Muscle layer of colon (tissue), 2 donors: ENCODE measurements around the gene HASPIN.
"Not testable (repeated sequence)": the region's sequence is repeated elsewhere in the genome, so short reads cannot be mapped to it uniquely, and the experiment has no call there.

Experiments used
- H3K27ac ChIP-seq: one replicate; pipeline ENCODE4 v1.7.0; 2013; ENCODE audit warnings: low read depth, mild to moderate bottlenecking, low read length, moderate library complexity
- H3K27me3 ChIP-seq, 2 donors: one replicate each; pipeline ENCODE4 v1.7.0; 2013; ENCODE audit warnings: low read length in 2 of 2, mild to moderate bottlenecking in 2 of 2; ENCODE audit not compliant: insufficient read depth in 2 of 2, control insufficient read depth in 1 of 2
- H3K36me3 ChIP-seq: one replicate; pipeline ENCODE4 v1.7.0; 2013; ENCODE audit warnings: mild to moderate bottlenecking, low read length; ENCODE audit not compliant: insufficient read depth
- H3K4me1 ChIP-seq: one replicate; pipeline ENCODE4 v1.7.0; 2013; ENCODE audit warnings: mild to moderate bottlenecking, low read length; ENCODE audit not compliant: insufficient read depth
- H3K4me3 ChIP-seq, 2 donors: one replicate each; pipeline ENCODE4 v1.7.0; 2013; ENCODE audit warnings: low read length in 2 of 2, low read depth in 1 of 2, mild to moderate bottlenecking in 1 of 2, moderate library complexity in 1 of 2
- H3K9ac ChIP-seq: one replicate; pipeline ENCODE4 v1.7.0; 2013; ENCODE audit warnings: low read length
- H3K9me3 ChIP-seq: one replicate; pipeline ENCODE4 v1.7.0; 2013; ENCODE audit warnings: mild to moderate bottlenecking, low read length
- donor health status: abdominal sarcoma.
- donor health status: Adenocarcinoma of cecum.

HASPIN gene

DNA sequence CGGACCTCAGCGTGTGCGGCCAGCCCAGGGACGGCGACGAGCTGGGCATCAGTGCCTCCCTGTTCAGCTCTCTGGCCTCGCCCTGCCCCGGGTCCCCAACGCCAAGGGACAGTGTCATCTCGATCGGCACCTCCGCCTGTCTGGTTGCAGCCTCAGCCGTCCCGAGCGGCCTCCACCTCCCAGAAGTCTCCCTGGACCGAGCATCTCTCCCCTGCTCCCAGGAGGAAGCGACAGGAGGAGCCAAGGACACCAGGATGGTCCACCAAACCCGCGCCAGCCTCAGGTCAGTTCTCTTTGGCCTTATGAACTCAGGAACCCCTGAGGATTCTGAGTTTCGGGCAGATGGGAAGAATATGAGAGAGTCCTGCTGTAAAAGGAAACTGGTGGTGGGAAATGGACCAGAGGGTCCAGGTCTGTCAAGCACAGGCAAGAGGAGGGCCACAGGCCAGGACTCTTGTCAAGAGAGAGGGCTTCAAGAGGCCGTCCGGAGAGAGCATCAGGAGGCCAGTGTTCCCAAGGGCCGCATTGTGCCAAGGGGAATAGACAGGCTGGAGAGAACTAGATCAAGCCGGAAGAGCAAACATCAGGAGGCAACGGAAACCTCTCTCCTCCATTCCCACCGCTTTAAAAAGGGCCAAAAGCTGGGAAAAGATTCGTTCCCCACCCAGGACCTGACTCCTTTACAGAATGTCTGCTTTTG lies 825 bp downstream of the HASPIN start:
- Histone ChIP-seq H3K4me1 (peaks cover 15% of the 10 kb centered on the region), H3K36me3 (peaks cover 3% of the 10 kb centered on the region), H3K27ac (no peak overlapping the region), H3K9ac (no peak overlapping the region), H3K9me3 (no peaks in the 10 kb centered on the region), H3K27me3 (no peaks in the 10 kb centered on the region), H3K4me3 (peak overlapping the region; percentile 96 to 97)

DNA sequence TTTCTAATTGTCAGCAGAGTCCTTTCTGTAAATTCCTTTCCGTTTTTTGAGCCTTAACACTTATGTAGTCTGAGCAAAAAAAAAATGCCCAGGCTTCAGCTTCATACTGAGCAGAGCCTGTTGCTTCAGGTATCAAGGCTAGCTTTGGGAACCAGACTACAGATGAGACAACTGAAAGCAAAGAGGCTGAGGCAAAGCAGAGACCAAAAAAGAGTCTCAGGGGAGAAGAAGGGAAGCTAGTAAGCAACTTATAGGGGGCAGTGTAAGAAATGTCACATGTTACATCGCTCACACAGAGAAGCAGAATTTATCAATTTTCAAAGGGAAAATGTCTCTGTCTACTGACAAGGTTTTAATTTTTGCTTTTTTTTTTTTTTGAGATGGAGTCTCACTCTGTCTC lies 3.3 kb downstream of the HASPIN start:
- Histone ChIP-seq H3K27ac (no peak overlapping the region), H3K4me3 (no peak overlapping the region), H3K36me3 (no peaks in the 10 kb centered on the region), H3K27me3 (no peaks in the 10 kb centered on the region), H3K4me1 (peaks cover 15% of the 10 kb centered on the region), H3K9ac (no peak overlapping the region), H3K9me3 (no peaks in the 10 kb centered on the region)

DNA sequence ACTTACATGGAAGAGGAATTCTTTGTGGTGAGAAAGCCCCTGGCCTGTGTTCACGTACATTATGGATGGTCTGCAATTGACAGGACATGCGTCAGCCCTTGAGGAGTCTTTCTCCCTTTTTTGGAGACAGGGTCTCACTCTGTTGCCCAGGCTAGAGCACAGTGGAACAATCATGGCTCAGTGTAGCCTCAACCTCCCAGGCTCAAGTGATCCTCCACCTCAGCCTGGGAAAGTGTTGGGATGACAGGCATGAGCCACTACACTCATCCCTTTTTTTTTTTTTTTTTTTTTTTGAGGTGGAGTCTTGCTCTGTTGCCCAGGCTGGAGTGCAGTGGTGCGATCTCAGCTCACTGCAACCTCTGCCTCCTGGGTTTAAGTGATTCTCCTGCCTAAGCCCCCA lies 4.4 kb downstream of the HASPIN start:
- H3K9me3 ChIP-seq, H3K4me3 ChIP-seq, H3K27me3 ChIP-seq, H3K9ac ChIP-seq, H3K27ac ChIP-seq, H3K4me1 ChIP-seq, H3K36me3 ChIP-seq: not testable (repeated sequence)

DNA sequence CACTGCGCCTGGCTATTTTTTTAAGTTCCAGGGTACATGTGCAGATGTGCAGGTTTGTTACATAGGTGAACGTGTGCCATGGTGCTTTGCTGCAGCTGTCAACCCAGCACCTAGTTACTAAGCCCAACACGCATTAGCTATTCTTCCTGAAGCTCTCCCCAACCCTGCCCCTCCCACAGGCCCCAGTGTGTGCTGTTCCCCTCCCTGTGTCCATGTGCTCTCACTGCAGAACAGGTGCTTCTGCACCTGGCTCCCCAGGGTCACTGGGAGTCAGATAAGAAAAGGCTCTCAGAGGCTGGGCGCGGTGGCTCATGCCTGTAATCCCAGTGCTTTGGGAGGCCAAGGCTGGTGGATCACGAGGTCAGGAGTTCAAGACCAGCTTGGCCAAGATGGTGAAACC lies 6.2 kb downstream of the HASPIN start:
- Histone ChIP-seq H3K4me3 (no peak overlapping the region), H3K27ac (no peak overlapping the region), H3K9me3 (no peaks in the 10 kb centered on the region), H3K9ac (no peak overlapping the region), H3K36me3 (no peaks in the 10 kb centered on the region), H3K4me1 (no peaks in the 10 kb centered on the region), H3K27me3 (no peaks in the 10 kb centered on the region)

DNA sequence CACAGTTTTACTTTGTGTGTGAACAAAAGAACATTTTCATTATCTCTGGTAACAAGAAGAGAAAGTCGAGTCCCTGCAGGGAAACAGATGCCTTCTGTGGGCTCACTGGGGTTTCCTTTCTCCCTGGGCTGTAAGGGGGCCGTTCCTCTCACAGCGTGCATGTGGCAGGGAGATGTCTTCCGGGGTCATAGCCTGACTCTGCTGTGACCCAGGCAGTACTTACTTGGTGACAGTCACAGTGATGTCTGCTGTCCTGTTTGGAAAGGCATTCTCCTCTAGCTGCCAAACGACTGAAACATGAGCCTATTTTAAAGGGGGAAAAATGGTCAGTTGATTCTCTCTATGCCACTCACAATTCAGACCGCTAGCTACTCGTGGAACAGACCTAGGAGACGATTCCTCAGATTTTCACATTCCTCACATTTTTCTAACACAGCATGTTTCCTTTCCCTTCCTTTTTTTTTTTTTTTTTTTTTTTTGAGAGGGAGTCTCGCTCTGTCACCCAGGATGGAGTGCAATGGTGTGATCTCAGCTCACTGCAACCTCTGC lies 7.3 kb downstream of the HASPIN start:
- Histone ChIP-seq H3K4me3 (no peak overlapping the region), H3K9me3 (no peaks in the 10 kb centered on the region), H3K36me3 (no peaks in the 10 kb centered on the region), H3K4me1 (no peaks in the 10 kb centered on the region), H3K9ac (no peak overlapping the region), H3K27ac (no peak overlapping the region), H3K27me3 (no peaks in the 10 kb centered on the region)

DNA sequence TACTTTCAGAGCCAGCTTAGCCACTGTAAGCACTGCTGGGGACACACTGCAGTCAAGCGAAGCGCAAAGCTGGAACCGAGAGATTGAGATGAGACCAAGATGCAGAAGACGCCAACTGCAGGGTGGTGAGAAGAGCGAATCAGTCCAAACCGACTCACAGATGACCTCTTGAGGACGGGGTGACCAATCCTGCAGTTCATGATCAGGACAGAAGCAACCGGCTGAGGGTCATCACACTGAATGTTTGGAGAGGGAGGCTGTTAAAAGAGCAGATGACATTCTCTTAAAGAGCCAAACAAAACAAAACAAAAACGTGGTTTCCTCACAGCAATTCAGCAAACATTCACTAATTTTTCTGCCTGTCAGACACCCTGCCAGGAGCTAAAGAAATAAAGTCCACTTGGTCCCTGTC lies 8.5 kb downstream of the HASPIN start:
- Histone ChIP-seq H3K4me1 (no peaks in the 10 kb centered on the region), H3K36me3 (no peaks in the 10 kb centered on the region), H3K9me3 (no peaks in the 10 kb centered on the region), H3K9ac (no peak overlapping the region), H3K27ac (no peak overlapping the region), H3K4me3 (no peak overlapping the region), H3K27me3 (no peaks in the 10 kb centered on the region)

DNA sequence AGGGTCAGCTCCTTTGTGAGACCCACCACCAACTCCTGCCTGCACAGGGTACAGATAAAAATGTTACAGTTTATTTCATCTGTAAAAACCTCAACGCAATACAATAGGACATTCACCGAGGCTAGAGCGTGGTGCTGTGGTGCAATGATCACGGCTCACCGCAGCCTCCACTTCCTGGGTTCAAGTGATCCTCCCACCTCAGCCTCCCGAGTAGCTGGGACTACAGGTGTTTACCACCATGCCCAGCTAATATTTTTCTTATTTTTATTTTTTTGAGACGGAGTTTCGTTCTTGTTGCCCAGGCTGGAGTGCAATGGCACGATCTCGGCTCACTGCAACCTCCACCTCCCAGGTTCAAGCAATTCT lies 11.2 kb downstream of the HASPIN start:
- not testable (repeated sequence) for H3K27me3 ChIP-seq, H3K4me1 ChIP-seq, H3K9ac ChIP-seq, H3K36me3 ChIP-seq, H3K9me3 ChIP-seq, H3K4me3 ChIP-seq, H3K27ac ChIP-seq

DNA sequence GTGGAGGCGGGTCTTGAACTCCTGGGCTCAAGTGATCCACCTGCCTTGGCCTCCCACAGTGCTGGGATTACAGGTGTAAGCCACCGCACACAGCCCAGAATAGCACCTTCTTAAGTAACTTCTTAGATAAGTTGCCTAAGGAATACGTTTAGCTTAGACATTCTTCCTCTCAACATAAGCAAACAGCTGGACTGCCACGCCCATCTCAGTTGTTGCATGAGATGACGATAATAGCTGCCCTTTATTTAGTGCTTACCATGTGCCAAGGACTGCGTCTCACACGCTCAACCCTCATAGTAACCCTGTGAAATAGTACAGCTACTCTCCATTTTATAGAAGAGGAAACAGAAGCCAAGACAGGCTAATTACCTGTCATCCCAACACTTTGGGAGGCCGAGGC lies 11.8 kb downstream of the HASPIN start:
- Histone ChIP-seq H3K4me3 (no peak overlapping the region), H3K4me1 (no peaks in the 10 kb centered on the region), H3K27me3 (no peaks in the 10 kb centered on the region), H3K9me3 (no peaks in the 10 kb centered on the region), H3K27ac (no peak overlapping the region), H3K9ac (no peak overlapping the region), H3K36me3 (no peaks in the 10 kb centered on the region)

DNA sequence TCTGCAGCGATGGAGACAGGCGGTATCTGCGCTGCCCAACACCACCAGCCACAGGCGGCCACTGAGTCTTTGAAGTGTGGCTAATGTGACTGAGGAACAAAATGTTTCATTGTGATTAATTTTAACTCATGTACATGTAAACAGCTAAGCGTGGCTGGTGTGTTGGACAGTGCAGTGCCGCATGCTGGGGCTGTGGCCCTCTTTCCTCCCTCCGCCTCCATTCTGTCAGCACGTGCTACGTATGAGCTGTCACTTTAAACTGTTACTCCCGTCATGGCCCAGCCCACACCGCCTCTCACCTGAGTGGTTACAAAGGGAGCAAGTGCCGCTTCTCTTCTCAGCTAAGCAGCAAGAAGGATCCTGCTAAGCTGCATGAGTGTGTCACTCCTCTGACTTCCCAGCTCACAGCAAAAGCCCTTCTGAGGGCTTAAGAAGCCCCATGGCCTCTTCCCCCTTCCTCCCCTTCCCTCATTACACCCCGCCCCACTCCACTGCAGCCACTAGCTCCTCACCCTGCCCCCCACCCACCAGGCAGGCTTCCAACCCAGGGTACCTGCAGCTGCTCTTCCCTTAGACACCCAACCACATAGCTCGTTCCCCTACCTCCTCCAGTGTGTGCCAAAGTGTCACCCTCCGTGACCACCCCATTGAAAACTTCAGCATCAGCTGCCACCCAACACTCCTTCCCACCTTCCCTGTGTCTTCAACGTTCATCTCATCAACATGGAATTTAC lies 15.0 kb downstream of the HASPIN start:
- H3K27me3 ChIP-seq, result no peaks in the 10 kb centered on the region
- H3K4me3 ChIP-seq, result no peak overlapping the region
- H3K36me3 ChIP-seq, result no peaks in the 10 kb centered on the region
- no peak overlapping the region for H3K27ac ChIP-seq
- no peak overlapping the region for H3K9ac ChIP-seq
- no peaks in the 10 kb centered on the region for H3K9me3 ChIP-seq
- no peaks in the 10 kb centered on the region for H3K4me1 ChIP-seq

DNA sequence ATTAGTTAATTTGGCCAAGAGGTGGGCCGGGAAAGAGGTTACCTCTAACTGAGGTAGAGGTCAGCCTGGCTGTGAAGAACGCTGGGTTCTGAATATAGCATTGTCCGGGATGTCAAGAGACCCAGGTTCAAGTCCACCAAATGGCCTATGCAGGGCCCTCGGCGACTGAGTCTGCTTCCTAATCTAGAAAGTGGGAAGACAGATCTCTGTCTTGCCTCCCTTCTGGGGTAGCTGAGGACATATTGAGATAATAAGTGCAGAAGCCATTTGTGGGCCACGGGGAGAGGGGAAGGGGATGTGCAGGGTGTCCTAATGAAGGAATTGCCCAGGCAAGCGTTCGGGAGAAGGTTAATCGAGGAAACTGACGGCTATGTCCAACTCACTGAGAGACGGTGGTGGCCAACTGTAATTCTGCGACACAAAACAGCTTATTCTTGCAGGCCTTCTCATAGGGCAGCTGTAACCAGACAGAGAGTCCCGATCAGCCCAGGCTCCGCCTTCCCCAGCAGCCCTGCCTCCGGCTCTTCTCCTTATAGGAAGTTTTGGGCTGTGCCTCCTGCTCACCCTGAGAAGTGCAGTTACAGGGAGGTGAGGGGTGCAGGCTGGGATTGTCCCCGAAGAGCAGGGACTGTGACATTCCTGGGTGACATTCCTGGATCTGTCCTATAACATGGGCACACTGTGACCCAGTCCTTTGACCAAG lies 15.9 kb downstream of the HASPIN start:
- Histone ChIP-seq H3K4me3 (no peak overlapping the region), H3K36me3 (no peaks in the 10 kb centered on the region), H3K9me3 (no peaks in the 10 kb centered on the region), H3K9ac (no peak overlapping the region), H3K27me3 (no peaks in the 10 kb centered on the region), H3K4me1 (no peaks in the 10 kb centered on the region), H3K27ac (no peak overlapping the region)

DNA sequence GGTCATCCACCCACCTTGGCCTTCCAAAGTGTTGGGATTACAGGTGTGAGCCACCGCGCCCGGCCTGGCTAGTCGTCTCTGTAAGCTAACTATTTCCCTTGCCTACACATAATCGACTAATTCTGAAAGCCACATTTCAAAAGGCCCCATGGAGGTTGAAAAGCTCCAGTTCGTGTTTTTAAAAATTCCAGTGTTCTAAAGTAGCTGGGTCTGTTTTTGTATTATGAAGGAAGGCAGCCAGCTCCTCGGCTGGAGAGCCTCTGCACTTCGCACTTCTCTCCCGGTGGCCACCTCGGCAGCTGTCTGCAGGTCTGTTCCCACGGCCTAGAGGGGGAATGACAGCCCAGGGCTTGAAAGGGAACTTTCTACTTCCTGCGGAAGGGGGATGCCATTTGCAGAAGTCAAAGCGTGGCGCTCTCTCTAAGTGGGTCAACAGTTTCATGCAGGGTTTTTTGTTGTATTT lies 16.9 kb downstream of the HASPIN start:
- Histone ChIP-seq H3K4me1 (no peaks in the 10 kb centered on the region), H3K27me3 (no peaks in the 10 kb centered on the region), H3K36me3 (no peaks in the 10 kb centered on the region), H3K4me3 (no peak overlapping the region), H3K9ac (no peak overlapping the region), H3K27ac (no peak overlapping the region), H3K9me3 (no peaks in the 10 kb centered on the region)
